Naive thymus-derived CD4-positive, alpha-beta T cell (primary cell): ENCODE data around the gene LONP1. TPM values are rescaled to one million over a fixed set of nuclear protein-coding genes. Genes with fewer than 3 reads are reported as not detected.
"Not testable (repeated sequence)": the region's sequence is repeated elsewhere in the genome, so short reads cannot be mapped to it uniquely, and the experiment has no call there.

ENCODE experiments used
- ATAC-seq: fragments of 150-1000 bp; cut with Tn5 transposase; 2 replicates; pipeline ENCODE4 v1.10.0; 2021; ENCODE audit warnings: mild to moderate bottlenecking, moderate library complexity
- CTCF ChIA-PET: fragments of 350-600 bp; sonication (Branson Sonifier 250); formaldehyde crosslinking; loops from one replicate; lab custom pipeline; 2021; ENCODE audit warnings: antibody characterized with exemption; lab: Charles Lee
- POLR2A ChIA-PET: fragments of 350-600 bp; sonication (Branson Sonifier 250); formaldehyde crosslinking; loops from one replicate; lab custom pipeline; 2021; ENCODE audit warnings: antibody characterized with exemption, inconsistent platforms; lab: Charles Lee
- DNase-seq, 9 donors: peaks; one replicate each; pipeline versions ENCODE4 v3.0.0 to v3.0.0-alpha.2; 2020 to 2022; ENCODE audit warnings: mixed read lengths in 1 of 9
- H3K27ac ChIP-seq: one replicate; pipeline ENCODE4 v1.7.0; 2013; ENCODE audit warnings: mild to moderate bottlenecking, low read depth, low read length, moderate library complexity
- H3K27me3 ChIP-seq, 2 donors: one replicate each; pipeline ENCODE4 v1.7.0; 2013; ENCODE audit warnings: low read length in 2 of 2, mild to moderate bottlenecking in 2 of 2, moderate library complexity in 2 of 2; ENCODE audit not compliant: control insufficient read depth in 2 of 2, insufficient read depth in 2 of 2
- H3K36me3 ChIP-seq, 3 experiments: 1 replicate in 2 of 3; 2 replicates in 1 of 3; pipeline ENCODE4 v1.7.0; 2013; ENCODE audit warnings: low read length in 3 of 3, mild to moderate bottlenecking in 3 of 3, moderate library complexity in 1 of 3; ENCODE audit not compliant: insufficient read depth in 3 of 3, control insufficient read depth in 2 of 3
- H3K4me1 ChIP-seq, 2 donors: one replicate each; pipeline ENCODE4 v1.7.0; 2013; ENCODE audit warnings: low read length in 2 of 2, mild to moderate bottlenecking in 2 of 2, moderate library complexity in 1 of 2; ENCODE audit not compliant: control insufficient read depth in 2 of 2, insufficient read depth in 2 of 2
- H3K4me3 ChIP-seq: 2 replicates; pipeline ENCODE4 v1.7.0; 2013; ENCODE audit warnings: mild to moderate bottlenecking, low read length
- H3K9me3 ChIP-seq, 3 experiments: 1 replicate in 2 of 3; 2 replicates in 1 of 3; pipeline ENCODE4 v1.7.0; 2013; ENCODE audit warnings: low read length in 3 of 3; ENCODE audit not compliant: control insufficient read depth in 2 of 3
- H3K27ac Mint-ChIP-seq, 9 donors: one replicate each; pipeline ENCODE4 v1.8.0; 2020 to 2022; ENCODE audit warnings: mixed read lengths in 9 of 9, mild to moderate bottlenecking in 8 of 9, moderate library complexity in 5 of 9, inconsistent platforms in 2 of 9
- H3K27me3 Mint-ChIP-seq, 5 donors: one replicate each; pipeline ENCODE4 v1.8.0; 2021 to 2022; ENCODE audit warnings: mixed read lengths in 5 of 5, mild to moderate bottlenecking in 1 of 5
- H3K36me3 Mint-ChIP-seq, 5 donors: one replicate each; pipeline ENCODE4 v1.8.0; 2020 to 2022; ENCODE audit warnings: mixed read lengths in 5 of 5, mild to moderate bottlenecking in 3 of 5, inconsistent platforms in 1 of 5
- H3K4me1 Mint-ChIP-seq, 7 donors: one replicate each; pipeline ENCODE4 v1.8.0; 2020 to 2022; ENCODE audit warnings: mixed read lengths in 7 of 7, mild to moderate bottlenecking in 3 of 7, inconsistent platforms in 1 of 7
- H3K4me3 Mint-ChIP-seq, 10 donors: one replicate each; pipeline ENCODE4 v1.8.0; 2020 to 2022; ENCODE audit warnings: mild to moderate bottlenecking in 10 of 10, mixed read lengths in 10 of 10, moderate library complexity in 6 of 10, inconsistent platforms in 2 of 10
- H3K9me3 Mint-ChIP-seq, 11 donors: one replicate each; pipeline ENCODE4 v1.8.0; 2020 to 2022; ENCODE audit warnings: mixed read lengths in 11 of 11, mild to moderate bottlenecking in 4 of 11, inconsistent platforms in 1 of 11, moderate library complexity in 1 of 11
- intact Hi-C, 2 donors: fragments of 100-400 bp; cut with micrococcal nuclease; formaldehyde crosslinking; loops; one replicate each; pipeline ENCODE4 v1.15.1; 2023
- polyA plus RNA-seq, 2 donors: library from polyadenylated mRNA; unstranded; fragments of 300-500 nt; fragmentation: Illumina TruSeq; gene quantifications; one replicate each; pipeline ENCODE4 v1.2.3, GENCODE V29; 2021
- total RNA-seq, 6 experiments: library from RNA in 5 of 6; stranded (reverse) in 5 of 6; gene quantifications; 1 replicate in 5 of 6; 2 replicates in 1 of 6; pipeline ENCODE4 v1.2.3 and lab custom pipeline; 2021 to 2026

LONP1 gene
- total and polyA plus RNA-seq, 7 experiments from 2014 or later, result 20.0 to 102 (median 73.6) TPM

DNA sequence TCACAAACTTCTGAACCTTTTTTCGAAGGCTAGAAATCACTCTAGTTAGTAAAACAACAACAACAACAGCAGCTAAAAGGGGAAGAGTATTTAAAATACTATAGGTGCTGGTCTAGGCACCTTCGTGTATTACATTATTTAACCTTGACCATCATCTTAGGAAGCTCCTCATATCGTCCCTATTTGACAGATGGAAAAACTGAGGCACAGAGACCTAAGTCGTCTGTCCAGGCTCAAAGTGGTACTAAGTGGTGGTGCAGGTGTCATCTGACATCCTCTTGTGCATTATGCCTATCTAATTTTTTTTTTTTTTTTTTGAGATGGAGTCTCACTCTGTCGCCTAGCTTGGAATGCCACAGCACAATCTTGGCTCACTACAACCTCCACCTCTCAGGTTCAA lies 29.6 kb upstream of the LONP1 start:
- H3K4me1 Mint-ChIP-seq, result peaks cover 0 to 2% (median 0%) of the 10 kb centered on the region in 7 donors
- no peak overlapping the region for H3K4me3 Mint-ChIP-seq
- POLR2A ChIA-PET, result no interaction called here
- no peaks in the 10 kb centered on the region for H3K9me3 Mint-ChIP-seq
- CTCF ChIA-PET, result no interaction called here
- DNase-seq, result no peak
- no peak for ATAC-seq
- Histone ChIP-seq H3K27ac (no peak overlapping the region), H3K27me3 (no peaks in the 10 kb centered on the region), H3K4me3 (no peak overlapping the region), H3K36me3 (no peaks in the 10 kb centered on the region), H3K9me3 (no peaks in the 10 kb centered on the region), H3K4me1 (no peaks in the 10 kb centered on the region)
- intact Hi-C loops, result no loop called here
- no peaks in the 10 kb centered on the region for H3K36me3 Mint-ChIP-seq
- peaks cover 0 to 17% (median 0%) of the 10 kb centered on the region in 5 donors for H3K27me3 Mint-ChIP-seq
- no peak overlapping the region for H3K27ac Mint-ChIP-seq

DNA sequence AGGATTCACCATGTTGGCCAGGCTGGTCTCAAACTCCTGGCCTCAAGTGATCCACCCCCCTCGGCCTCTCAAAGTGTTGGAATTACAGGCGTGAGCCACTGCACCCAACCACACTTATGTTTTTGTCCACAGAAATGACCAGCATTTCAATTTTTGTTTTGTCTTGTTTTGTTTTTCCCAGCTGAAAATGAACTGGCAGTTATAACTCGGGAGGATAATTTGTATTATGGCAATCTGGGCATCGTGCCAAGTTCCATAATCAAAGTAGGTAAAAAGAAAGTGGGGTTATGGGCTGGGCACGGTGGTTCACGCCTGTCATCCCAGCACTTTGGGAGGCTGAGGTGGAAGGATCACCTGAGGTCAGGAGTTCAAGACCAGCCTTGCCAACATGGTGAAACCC lies 29.0 kb upstream of the LONP1 start:
- H3K27ac Mint-ChIP-seq, H3K4me1 Mint-ChIP-seq, intact Hi-C loops, CTCF ChIA-PET, H3K9me3 Mint-ChIP-seq, DNase-seq, H3K36me3 Mint-ChIP-seq, H3K9me3 ChIP-seq, H3K27ac ChIP-seq, POLR2A ChIA-PET, H3K4me3 Mint-ChIP-seq, ATAC-seq, H3K27me3 ChIP-seq, H3K36me3 ChIP-seq, H3K4me3 ChIP-seq, H3K4me1 ChIP-seq: not testable (repeated sequence)
- peaks cover 0 to 15% (median 0%) of the 10 kb centered on the region in 5 donors for H3K27me3 Mint-ChIP-seq

DNA sequence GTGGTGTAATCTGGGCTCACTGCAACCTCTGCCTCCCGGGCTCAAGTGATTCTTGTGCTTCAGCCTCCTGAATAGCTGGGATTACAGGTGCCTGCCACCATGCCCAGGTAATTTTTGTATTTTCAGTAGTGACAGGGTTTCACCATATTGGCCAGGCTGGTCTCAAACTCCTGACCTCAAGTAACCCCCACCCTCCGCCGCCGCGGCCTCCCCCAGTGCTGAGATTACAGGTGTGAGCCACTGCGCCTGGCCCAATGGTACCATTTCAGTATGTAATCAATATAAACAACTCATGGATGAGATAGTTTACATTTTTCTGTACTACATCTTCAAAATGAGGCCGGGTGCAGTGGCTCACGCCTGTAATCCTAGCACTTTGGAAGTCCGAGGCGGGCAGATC lies 25.1 kb upstream of the LONP1 start:
- H3K4me3 Mint-ChIP-seq, ATAC-seq, H3K4me1 ChIP-seq, H3K36me3 ChIP-seq, H3K4me3 ChIP-seq, CTCF ChIA-PET, H3K4me1 Mint-ChIP-seq, H3K27ac Mint-ChIP-seq, H3K27me3 Mint-ChIP-seq, DNase-seq, POLR2A ChIA-PET, H3K36me3 Mint-ChIP-seq, H3K9me3 ChIP-seq, H3K27me3 ChIP-seq, H3K27ac ChIP-seq, H3K9me3 Mint-ChIP-seq, intact Hi-C loops: not testable (repeated sequence)

DNA sequence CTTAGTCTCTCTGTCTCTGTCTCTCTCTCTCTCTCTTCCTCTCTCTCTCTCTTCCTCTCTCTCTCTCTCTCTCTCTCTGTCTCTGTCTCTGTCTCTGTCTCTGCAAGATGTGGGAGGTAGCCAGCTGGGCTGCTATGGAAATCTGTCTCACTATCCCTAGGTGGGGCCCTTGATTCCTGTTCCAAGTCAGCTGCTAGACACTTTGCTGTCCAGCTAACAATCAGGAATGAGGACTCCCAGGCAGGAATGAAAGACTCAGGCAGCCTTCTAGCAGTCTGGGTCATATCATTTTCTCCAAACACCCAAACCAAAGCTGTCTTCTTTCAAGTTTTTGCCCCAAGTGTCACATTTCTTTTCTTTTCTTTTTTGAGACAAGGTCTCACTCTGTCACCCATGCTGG lies 23.7 kb upstream of the LONP1 start:
- POLR2A ChIA-PET, result no interaction called here
- DNase-seq (no peak), ATAC-seq (no peak)
- Mint-ChIP-seq H3K27me3 (peaks cover 0 to 4% (median 0%) of the 10 kb centered on the region in 5 donors), H3K27ac (no peak overlapping the region), H3K4me1 (no peaks in the 10 kb centered on the region), H3K36me3 (no peaks in the 10 kb centered on the region), H3K4me3 (no peak overlapping the region), H3K9me3 (peaks cover 0 to 4% (median 0%) of the 10 kb centered on the region in 11 donors)
- H3K9me3 ChIP-seq, result no peaks in the 10 kb centered on the region
- intact Hi-C loops, result no loop called here
- H3K36me3 ChIP-seq, result no peaks in the 10 kb centered on the region
- CTCF ChIA-PET, result no interaction called here
- no peaks in the 10 kb centered on the region for H3K27me3 ChIP-seq
- no peak overlapping the region for H3K27ac ChIP-seq
- no peak overlapping the region for H3K4me3 ChIP-seq
- no peaks in the 10 kb centered on the region for H3K4me1 ChIP-seq

DNA sequence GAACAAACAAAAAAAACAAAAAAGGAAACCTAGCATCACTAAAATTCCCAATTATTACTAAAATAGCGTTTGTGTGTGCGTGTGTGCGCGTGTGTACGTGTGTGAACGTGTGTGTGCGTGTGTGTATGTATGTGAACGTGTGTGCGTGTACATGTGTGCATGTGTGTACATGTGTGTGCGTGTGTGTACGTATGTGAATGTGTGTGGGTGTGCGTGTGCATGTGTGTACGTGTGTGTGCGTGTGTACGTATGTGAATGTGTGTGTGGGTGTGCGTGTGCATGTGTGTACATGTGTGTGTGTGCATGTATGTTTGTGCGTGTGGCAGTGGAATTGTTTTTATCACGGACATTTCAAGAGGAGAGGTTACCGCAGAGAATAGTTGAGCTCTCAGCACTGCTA lies 22.1 kb upstream of the LONP1 start:
- intact Hi-C loops, result no loop called here
- Mint-ChIP-seq H3K4me3 (no peak overlapping the region), H3K27me3 (peaks cover 0 to 4% (median 0%) of the 10 kb centered on the region in 5 donors), H3K4me1 (no peaks in the 10 kb centered on the region), H3K9me3 (peaks cover 0 to 4% (median 0%) of the 10 kb centered on the region in 11 donors), H3K36me3 (no peaks in the 10 kb centered on the region), H3K27ac (peak overlapping the region in 1 of 9 donors; percentile 51)
- Histone ChIP-seq H3K27me3 (no peaks in the 10 kb centered on the region), H3K4me3 (no peak overlapping the region), H3K27ac (no peak overlapping the region), H3K36me3 (no peaks in the 10 kb centered on the region), H3K4me1 (no peaks in the 10 kb centered on the region), H3K9me3 (no peaks in the 10 kb centered on the region)
- ATAC-seq, result no peak
- no peak for DNase-seq
- POLR2A ChIA-PET, result no interaction called here
- CTCF ChIA-PET, result no interaction called here

DNA sequence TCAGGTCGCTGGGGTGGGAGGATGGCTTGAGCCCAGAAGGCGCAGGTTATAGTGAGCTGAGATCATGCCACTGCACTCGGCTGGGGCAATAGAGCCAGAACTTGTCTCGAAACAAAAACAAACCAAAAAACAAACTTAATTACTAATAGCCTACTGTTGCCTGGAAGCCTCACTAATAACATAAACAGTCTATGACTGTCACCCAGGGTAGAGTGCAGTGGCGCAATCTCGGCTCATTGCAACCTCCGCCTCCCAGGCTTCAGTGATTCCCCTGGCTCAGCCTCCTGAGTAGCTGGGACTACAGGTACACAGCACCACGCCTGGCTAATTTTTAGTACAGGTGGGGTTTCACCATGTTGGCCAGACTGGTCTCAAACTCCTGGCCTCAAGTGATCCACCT lies 18.5 kb upstream of the LONP1 start:
- intact Hi-C loops, result no loop called here
- POLR2A ChIA-PET, result no interaction called here

DNA sequence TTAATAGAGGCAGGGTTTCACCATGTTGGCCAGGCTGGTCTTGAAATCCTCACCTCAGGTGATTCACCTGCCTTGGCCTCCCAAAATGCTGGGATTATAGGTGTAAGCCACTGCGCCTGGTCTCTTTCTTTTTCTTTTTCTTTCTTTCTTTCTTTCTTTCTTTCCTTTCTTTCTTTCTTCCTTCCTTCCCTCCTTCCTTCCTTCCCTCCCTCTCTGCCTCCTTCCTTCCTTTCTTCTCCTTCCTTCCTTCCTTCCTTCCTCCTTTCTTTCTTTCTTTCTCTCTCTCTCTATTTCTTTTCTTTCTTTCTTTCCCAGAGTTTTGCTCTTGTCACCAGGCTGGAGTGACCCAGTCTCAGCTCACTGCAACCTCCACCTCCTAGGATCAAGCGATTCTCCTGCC lies 13.2 kb upstream of the LONP1 start:
- ATAC-seq, DNase-seq, POLR2A ChIA-PET, H3K9me3 Mint-ChIP-seq, H3K36me3 ChIP-seq, intact Hi-C loops, CTCF ChIA-PET, H3K9me3 ChIP-seq, H3K4me1 Mint-ChIP-seq, H3K27ac Mint-ChIP-seq, H3K27me3 Mint-ChIP-seq, H3K4me3 ChIP-seq, H3K27me3 ChIP-seq, H3K4me3 Mint-ChIP-seq, H3K36me3 Mint-ChIP-seq, H3K4me1 ChIP-seq, H3K27ac ChIP-seq: not testable (repeated sequence)

More for the DNA sequence above, 18.5 kb upstream of the LONP1 start:
- DNase-seq (no peak), ATAC-seq (no peak)
- H3K27me3 Mint-ChIP-seq, result peaks cover 0 to 6% (median 3%) of the 10 kb centered on the region in 5 donors
- Histone ChIP-seq H3K27me3 (no peaks in the 10 kb centered on the region), H3K9me3 (no peaks in the 10 kb centered on the region), H3K4me3 (no peak overlapping the region), H3K4me1 (no peaks in the 10 kb centered on the region), H3K36me3 (no peaks in the 10 kb centered on the region), H3K27ac (no peak overlapping the region)
- H3K4me1 Mint-ChIP-seq, result no peaks in the 10 kb centered on the region
- no peak overlapping the region for H3K4me3 Mint-ChIP-seq
- H3K9me3 Mint-ChIP-seq, result peaks cover 0 to 4% (median 0%) of the 10 kb centered on the region in 11 donors
- H3K36me3 Mint-ChIP-seq, result no peaks in the 10 kb centered on the region
- CTCF ChIA-PET, result no interaction called here
- H3K27ac Mint-ChIP-seq, result no peak overlapping the region
